D721Med (cell line): ENCODE data around the gene POU6F2.

Experiments used
- DNase-seq: peaks from one replicate; pipeline ENCODE4 v3.0.0; 2011; ENCODE audit warnings: low spot score; ENCODE audit not compliant: insufficient read length
- FAIRE-seq: peaks from 2 replicates; lab custom pipeline; 2011; peaks lifted over from hg19 to GRCh38; lab: Jason Lieb, UNC
- TF ChIP-seq, protein P1 (sequence below): IDR thresholded peaks from 2 replicates; pipeline ENCODE4 v1.5.1; 2012; ENCODE audit warnings: mild to moderate bottlenecking, control low read depth; ENCODE audit not compliant: insufficient read depth; ENCODE audit errors: missing control alignments

The POU6F2 gene

DNA sequence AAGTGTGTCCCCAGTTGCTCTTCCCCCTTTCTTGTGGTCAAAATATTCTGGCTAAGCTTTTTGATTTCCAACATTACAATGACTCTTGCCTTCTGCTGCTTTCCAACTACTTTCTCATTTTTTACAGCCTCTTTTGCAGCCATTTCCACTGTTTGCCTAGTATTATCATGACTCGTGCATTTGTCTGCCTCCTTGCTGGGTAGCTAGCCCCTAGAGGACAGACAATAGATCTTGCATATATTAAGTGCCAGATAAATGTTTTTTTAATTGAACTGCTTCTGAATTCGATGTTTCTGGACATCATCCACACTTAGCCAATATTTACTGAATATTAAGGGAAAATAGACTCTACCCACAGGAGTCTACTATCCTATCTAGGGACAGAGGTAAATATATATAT lies 124.5 kb downstream of the POU6F2 start:
- FAIRE-seq, result no peak
- TF ChIP-seq, protein P1, sequence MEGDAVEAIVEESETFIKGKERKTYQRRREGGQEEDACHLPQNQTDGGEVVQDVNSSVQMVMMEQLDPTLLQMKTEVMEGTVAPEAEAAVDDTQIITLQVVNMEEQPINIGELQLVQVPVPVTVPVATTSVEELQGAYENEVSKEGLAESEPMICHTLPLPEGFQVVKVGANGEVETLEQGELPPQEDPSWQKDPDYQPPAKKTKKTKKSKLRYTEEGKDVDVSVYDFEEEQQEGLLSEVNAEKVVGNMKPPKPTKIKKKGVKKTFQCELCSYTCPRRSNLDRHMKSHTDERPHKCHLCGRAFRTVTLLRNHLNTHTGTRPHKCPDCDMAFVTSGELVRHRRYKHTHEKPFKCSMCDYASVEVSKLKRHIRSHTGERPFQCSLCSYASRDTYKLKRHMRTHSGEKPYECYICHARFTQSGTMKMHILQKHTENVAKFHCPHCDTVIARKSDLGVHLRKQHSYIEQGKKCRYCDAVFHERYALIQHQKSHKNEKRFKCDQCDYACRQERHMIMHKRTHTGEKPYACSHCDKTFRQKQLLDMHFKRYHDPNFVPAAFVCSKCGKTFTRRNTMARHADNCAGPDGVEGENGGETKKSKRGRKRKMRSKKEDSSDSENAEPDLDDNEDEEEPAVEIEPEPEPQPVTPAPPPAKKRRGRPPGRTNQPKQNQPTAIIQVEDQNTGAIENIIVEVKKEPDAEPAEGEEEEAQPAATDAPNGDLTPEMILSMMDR, result no peak
- no peak for DNase-seq

DNA sequence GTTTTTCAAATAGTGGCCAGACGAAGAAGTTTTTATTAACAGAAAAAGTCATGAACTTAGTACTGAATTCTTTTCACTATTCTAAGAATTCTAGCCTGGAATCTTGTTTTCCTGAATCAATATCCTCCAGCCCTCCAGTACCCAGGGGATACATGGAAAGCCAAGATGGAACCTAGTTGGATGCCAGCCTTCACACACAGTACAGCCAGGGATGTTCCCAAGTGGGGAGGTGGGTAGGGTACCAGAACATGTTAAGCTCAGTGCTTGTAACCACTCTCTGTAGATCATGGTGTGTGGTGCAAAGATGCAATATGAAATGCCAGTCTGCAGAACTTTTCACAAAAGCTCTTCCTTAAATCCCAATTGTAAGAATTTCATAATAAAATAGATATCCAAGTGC lies 128.0 kb downstream of the POU6F2 start:
- TF ChIP-seq, protein P1, result no peak
- no peak for DNase-seq
- FAIRE-seq, result no peak

DNA sequence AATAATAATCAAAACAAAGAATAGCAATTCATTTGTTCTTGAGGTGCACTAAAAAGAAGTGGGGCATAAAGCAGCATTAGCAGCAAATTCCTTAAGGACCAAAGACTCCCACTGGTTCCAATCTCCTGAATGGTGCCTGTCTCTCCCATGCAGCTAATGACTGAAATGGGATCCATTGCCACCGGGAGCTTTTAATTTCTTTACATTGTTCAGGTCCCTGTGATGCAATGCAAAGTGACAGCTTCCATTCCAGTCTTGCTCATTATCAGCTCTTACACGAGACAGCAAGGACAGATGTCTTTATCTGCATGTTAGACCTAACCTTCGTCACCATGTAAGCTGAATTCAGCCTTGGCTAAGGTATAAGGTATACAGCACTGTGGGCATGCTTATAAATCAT lies 148.1 kb downstream of the POU6F2 start:
- no peak for DNase-seq
- FAIRE-seq, result no peak
- TF ChIP-seq, protein P1, result no peak

DNA sequence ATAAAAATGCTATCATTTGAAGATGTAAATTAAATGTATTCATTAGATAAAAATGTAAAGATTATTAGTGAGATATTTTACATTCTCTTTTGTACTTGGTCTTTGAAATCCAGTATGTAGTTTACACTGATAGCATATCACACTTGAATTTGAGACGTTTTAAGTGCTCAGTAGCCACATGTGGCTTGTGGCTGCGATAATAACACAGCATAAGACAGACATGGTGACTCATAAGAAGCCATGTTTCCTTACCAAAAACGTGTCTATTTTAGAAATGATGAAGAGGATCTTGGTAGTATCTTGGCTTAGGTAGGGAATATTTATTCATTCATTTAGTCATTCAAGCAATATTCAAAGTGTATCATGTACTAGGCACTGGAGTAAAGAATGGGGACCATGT lies 149.3 kb downstream of the POU6F2 start:
- TF ChIP-seq, protein P1, result no peak
- FAIRE-seq (no peak), DNase-seq (no peak)

DNA sequence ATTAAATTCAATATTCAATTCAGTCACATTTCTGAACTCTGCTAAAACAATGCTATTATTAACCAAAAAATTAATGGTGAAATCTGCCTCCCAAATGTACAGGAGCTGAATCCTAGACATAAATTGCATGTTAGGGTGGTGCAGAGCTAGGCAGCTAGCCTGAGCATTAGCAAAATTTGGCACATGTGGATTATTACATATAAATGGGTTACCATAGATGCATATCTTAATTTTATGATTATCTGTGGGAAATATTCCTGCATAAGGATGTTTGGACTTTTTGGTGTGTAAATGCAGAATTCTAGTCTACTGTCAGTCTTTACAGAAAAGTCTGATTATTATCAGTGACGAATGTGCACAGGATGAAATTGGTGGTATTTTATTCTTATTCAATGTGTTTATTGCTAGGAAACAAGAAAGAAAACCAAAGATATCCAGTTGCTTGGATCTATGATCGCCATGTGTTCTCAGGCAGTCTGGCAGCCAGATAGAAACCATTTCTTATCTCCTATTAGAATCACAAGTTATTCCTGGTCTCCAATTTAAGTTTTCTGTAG lies 150.7 kb downstream of the POU6F2 start:
- DNase-seq (no peak), FAIRE-seq (no peak)
- TF ChIP-seq, protein P1, result no peak

DNA sequence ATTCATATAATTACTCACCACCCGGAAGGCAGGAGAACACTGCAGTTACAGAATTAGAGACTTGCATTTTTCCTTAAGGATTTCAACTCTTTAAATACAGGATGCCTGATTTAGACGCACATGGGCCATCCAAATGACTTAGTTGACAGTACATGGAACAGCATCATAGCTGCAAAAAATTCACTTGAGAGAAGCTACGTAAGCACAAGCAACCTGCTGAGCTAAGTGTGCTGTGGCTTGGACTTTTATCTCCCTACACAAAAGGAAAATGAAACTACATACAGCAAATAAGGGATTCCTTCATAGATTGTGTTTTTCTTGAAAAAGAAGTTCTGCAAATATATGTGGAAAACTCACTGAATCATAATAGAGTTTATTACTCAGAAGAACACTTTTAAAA lies 152.6 kb downstream of the POU6F2 start:
- no peak for FAIRE-seq
- TF ChIP-seq, protein P1, result no peak
- no peak for DNase-seq

DNA sequence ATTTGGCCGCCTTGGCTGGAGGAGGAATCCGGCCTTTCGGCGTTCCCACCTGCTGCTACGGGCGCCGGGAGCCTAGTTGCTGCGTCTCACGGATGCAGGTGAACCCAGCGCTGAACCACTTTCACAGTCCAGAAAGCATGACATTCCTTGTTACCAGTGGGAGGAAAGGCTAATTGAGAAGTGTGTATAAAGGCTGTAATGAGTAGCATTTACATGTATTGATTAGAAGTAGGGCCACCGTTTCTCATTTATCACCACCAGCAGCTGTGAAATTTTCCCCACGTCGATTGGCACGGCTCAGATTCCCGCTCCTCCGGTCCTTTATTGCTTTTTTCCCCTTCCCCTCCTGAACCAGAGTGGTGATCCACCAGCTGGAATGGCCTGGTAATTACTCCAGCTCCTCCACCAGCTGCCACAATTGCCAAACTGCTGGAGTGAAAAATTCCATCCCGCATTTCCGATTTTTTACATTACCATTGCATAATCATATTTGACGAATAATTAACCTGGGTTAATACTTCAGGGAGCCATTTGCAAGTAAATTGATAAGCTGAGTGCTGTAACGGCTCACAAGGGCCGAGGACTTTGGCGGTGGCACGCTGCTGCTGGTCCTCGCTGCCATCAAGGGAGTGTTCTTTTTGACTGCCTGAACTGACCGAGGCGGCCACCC lies 153.3 kb downstream of the POU6F2 start:
- no peak for FAIRE-seq
- TF ChIP-seq, protein P1, result no peak
- no peak for DNase-seq
